Measurements from ENCODE around the gene ARSG. TPM values are rescaled to one million over a fixed set of nuclear protein-coding genes. Genes with fewer than 3 reads are reported as not detected.
"Not testable (repeated sequence)": the region's sequence is repeated elsewhere in the genome, so short reads cannot be mapped to it uniquely, and the experiment has no call there.

Gene ARSG
- total RNA-seq, 1 donor = 1.1 TPM

- no peak for DNase-seq (ENCODE audit: low read depth in 2 of 3, low spot score in 2 of 3)
These were observed 11.4 kb downstream of the ARSG start for GRCh38 chr17:68302666-68303065.

- no peak for DNase-seq (ENCODE audit: low read depth in 2 of 3, low spot score in 2 of 3)
These were observed 13.4 kb downstream of the ARSG start for GRCh38 chr17:68304706-68305105.

GRCh38 chr17:68305142-68305541 lies 13.8 kb downstream of the ARSG start:
- DNase-seq (ENCODE audit: low read depth in 2 of 3, low spot score in 2 of 3) = no peak

GRCh38 chr17:68306819-68307218 lies 15.5 kb downstream of the ARSG start:
- no peak for DNase-seq (ENCODE audit: low read depth in 2 of 3, low spot score in 2 of 3)

- DNase-seq (ENCODE audit: low read depth in 2 of 3, low spot score in 2 of 3) = no peak
These were observed 16.1 kb downstream of the ARSG start for GRCh38 chr17:68307443-68307842.

GRCh38 chr17:68308486-68308885 lies 17.2 kb downstream of the ARSG start:
- not testable (repeated sequence) for DNase-seq (ENCODE audit: low read depth in 2 of 3, low spot score in 2 of 3)

- not testable (repeated sequence) for DNase-seq (ENCODE audit: low read depth in 2 of 3, low spot score in 2 of 3)
These were observed 17.9 kb downstream of the ARSG start for GRCh38 chr17:68309066-68309670.

GRCh38 chr17:68310152-68310551 lies 18.9 kb downstream of the ARSG start:
- no peak for DNase-seq (ENCODE audit: low read depth in 2 of 3, low spot score in 2 of 3)

- peak in 2 of 3 donors; percentile 46 to 83 for DNase-seq (ENCODE audit: low read depth in 2 of 3, low spot score in 2 of 3)
These were observed 23.7 kb downstream of the ARSG start for GRCh38 chr17:68314916-68315535.

- no peak for DNase-seq (ENCODE audit: low read depth in 2 of 3, low spot score in 2 of 3)
These were observed 24.6 kb downstream of the ARSG start for GRCh38 chr17:68315930-68316329.

GRCh38 chr17:68317458-68317857 lies 26.2 kb downstream of the ARSG start:
- no peak for DNase-seq (ENCODE audit: low read depth in 2 of 3, low spot score in 2 of 3)

- DNase-seq (ENCODE audit: low read depth in 2 of 3, low spot score in 2 of 3) = no peak
These were observed 27.1 kb downstream of the ARSG start for GRCh38 chr17:68318103-68318991.

GRCh38 chr17:68319410-68320162 lies 28.3 kb downstream of the ARSG start:
- DNase-seq (ENCODE audit: low read depth in 2 of 3, low spot score in 2 of 3) = no peak

- no peak for DNase-seq (ENCODE audit: low read depth in 2 of 3, low spot score in 2 of 3)
These were observed 29.1 kb downstream of the ARSG start for GRCh38 chr17:68320311-68320865.

- no peak for DNase-seq (ENCODE audit: low read depth in 2 of 3, low spot score in 2 of 3)
These were observed 29.8 kb downstream of the ARSG start for GRCh38 chr17:68320943-68321555.

GRCh38 chr17:68321556-68321954 lies 30.3 kb downstream of the ARSG start:
- DNase-seq (ENCODE audit: low read depth in 2 of 3, low spot score in 2 of 3) = no peak

- no peak for DNase-seq (ENCODE audit: low read depth in 2 of 3, low spot score in 2 of 3)
These were observed 31.3 kb downstream of the ARSG start for GRCh38 chr17:68322630-68323029.

- no peak for DNase-seq (ENCODE audit: low read depth in 2 of 3, low spot score in 2 of 3)
These were observed 32.8 kb downstream of the ARSG start for GRCh38 chr17:68324114-68324513.

- no peak for DNase-seq (ENCODE audit: low read depth in 2 of 3, low spot score in 2 of 3)
These were observed 33.5 kb downstream of the ARSG start for GRCh38 chr17:68324654-68325336.

GRCh38 chr17:68325961-68326360 lies 34.7 kb downstream of the ARSG start:
- no peak for DNase-seq (ENCODE audit: low read depth in 2 of 3, low spot score in 2 of 3)

All from hematopoietic multipotent progenitor cell (in vitro differentiated cells).